K562 (cell line): Measurements from ENCODE around the gene ZNF316. TPM values are rescaled to one million over a fixed set of nuclear protein-coding genes. Genes with fewer than 3 reads are reported as not detected.

Experiments used
- ATAC-seq: fragments of 200-7000 bp; cut with Tn5 transposase; 3 replicates; pipeline ENCODE4 v1.9.1; 2020; ENCODE audit warnings: moderate library complexity
- BruUV-seq: library from RNA; stranded (reverse); fragments of 400-500 nt; replicated peaks from 2 replicates; lab custom pipeline; 2021; lab: Mats Ljungman, UMichigan
- CTCF ChIA-PET: fragments of 300-600 bp; formaldehyde crosslinking; extraction: SDS; loops from one replicate; lab custom pipeline; 2021; ENCODE audit warnings: low intra/inter-chr PET ratio; lab: Yijun Ruan, JAX
- POLR2A ChIA-PET: fragments of 300-600, 350-650 bp; sonication (Branson Sonifier 250); formaldehyde crosslinking; extraction: SDS; loops from one replicate; lab custom pipeline; 2021; ENCODE audit warnings: antibody characterized with exemption, inconsistent platforms; lab: Yijun Ruan, JAX
- DNase-seq, 4 experiments: peaks; one replicate each; pipeline versions ENCODE4 v3.0.0 to v3.0.0-alpha.2; 2011 to 2018; ENCODE audit warnings: low spot score in 3 of 4, mixed read lengths in 3 of 4; ENCODE audit errors: extremely low read depth in 1 of 4
- FAIRE-seq: peaks from 2 replicates; lab custom pipeline; 2011; peaks lifted over from hg19 to GRCh38; lab: Jason Lieb, UNC
- H2AFZ ChIP-seq: 2 replicates; pipeline ENCODE4 v1.6.0; 2011; ENCODE audit warnings: low read depth, low read length, control low read depth, inconsistent platforms
- H3K27ac ChIP-seq: fragments of 200-600 bp; 3 replicates; pipeline ENCODE4 v1.8.0; 2011; ENCODE audit warnings: low read depth, mild to moderate bottlenecking, control low read depth, inconsistent platforms, low read length, moderate library complexity, mixed read lengths; ENCODE audit errors: extremely low read depth
- H3K27me3 ChIP-seq, 2 experiments: fragments of 300-600 bp in 1 of 2; 2 replicates in 1 of 2; 3 replicates in 1 of 2; pipeline versions ENCODE4 v1.6.0 to v1.8.0; 2011; ENCODE audit warnings: inconsistent platforms in 2 of 2, low read length in 2 of 2, mild to moderate bottlenecking in 1 of 2, mixed read lengths in 1 of 2, moderate library complexity in 1 of 2; ENCODE audit not compliant: control insufficient read depth in 2 of 2, insufficient read depth in 2 of 2
- H3K36me3 ChIP-seq: fragments of 300-600 bp; 3 replicates; pipeline ENCODE4 v1.8.0; 2011; ENCODE audit warnings: mild to moderate bottlenecking, low read length, inconsistent platforms; ENCODE audit not compliant: control insufficient read depth, insufficient read depth
- H3K4me1 ChIP-seq, 2 experiments: fragments of 200-600 bp in 1 of 2; replicated peaks in 1 of 2; 2 replicates in 1 of 2; 3 replicates in 1 of 2; pipeline versions ENCODE4 v1.5.1 to v1.8.0; 2011; ENCODE audit warnings: inconsistent platforms in 2 of 2, low read length in 2 of 2, mild to moderate bottlenecking in 1 of 2, mixed read lengths in 1 of 2, moderate library complexity in 1 of 2; ENCODE audit not compliant: control insufficient read depth in 2 of 2, insufficient read depth in 2 of 2
- H3K4me2 ChIP-seq: 2 replicates; pipeline ENCODE4 v1.6.1; 2011; ENCODE audit warnings: low read length, control low read depth, inconsistent platforms, mixed read lengths; ENCODE audit not compliant: insufficient read depth
- H3K4me3 ChIP-seq: fragments of 200-600 bp; sonication (generic), shearing (Covaris generic); 2 replicates; pipeline ENCODE4 v1.5.1; 2016; ENCODE audit warnings: control low read depth, inconsistent platforms
- H3K79me2 ChIP-seq: fragments of 200-600 bp; 3 replicates; pipeline ENCODE4 v1.8.0; 2011; ENCODE audit warnings: low read length, inconsistent platforms; ENCODE audit not compliant: control insufficient read depth, insufficient read depth
- H3K9ac ChIP-seq, 2 experiments: 2 replicates each; pipeline versions ENCODE4 v1.6.0 to v1.6.1; 2011; ENCODE audit warnings: low read depth in 2 of 2, low read length in 2 of 2, control low read depth in 1 of 2, inconsistent platforms in 1 of 2, mild to moderate bottlenecking in 1 of 2, mixed read lengths in 1 of 2; ENCODE audit not compliant: insufficient read depth in 1 of 2
- H3K9me1 ChIP-seq: one replicate; pipeline ENCODE4 v1.6.0; 2011; ENCODE audit warnings: inconsistent platforms, mild to moderate bottlenecking, low read length, moderate library complexity; ENCODE audit not compliant: control insufficient read depth, insufficient read depth
- H3K9me3 ChIP-seq: replicated peaks from 2 replicates; pipeline ENCODE4 v1.5.1; 2011; ENCODE audit warnings: low read depth, low read length, inconsistent platforms; ENCODE audit not compliant: control insufficient read depth, insufficient read depth
- H4K20me1 ChIP-seq: replicated peaks from 2 replicates; pipeline ENCODE4 v1.6.1; 2011; ENCODE audit warnings: low read length, inconsistent platforms, mixed read lengths; ENCODE audit not compliant: control insufficient read depth, insufficient read depth
- ESRRA ChIP-seq: fragments of 450-650 bp; IDR thresholded peaks from 2 replicates; pipeline ENCODE4 v1.6.1; 2014; ENCODE audit warnings: low read depth, mild to moderate bottlenecking, moderate library complexity, borderline replicate concordance
- MCM7 ChIP-seq, 2 experiments: fragments of 450-650 bp; IDR thresholded peaks; 2 replicates each; pipeline ENCODE4 v1.6.1; 2016 to 2018
- RBM39 ChIP-seq: fragments of 200-400 bp; formaldehyde crosslinking; optimal IDR thresholded peaks from 2 replicates; pipeline ENCODE3; 2018; ENCODE audit warnings: low read depth, low read length
- SNAPC5 ChIP-seq: fragments of 250-450 bp; sonication (Bioruptor Pico); IDR thresholded peaks from 2 replicates; pipeline ENCODE4 v1.8.0; 2021; ENCODE audit warnings: moderate library complexity, mild to moderate bottlenecking, inconsistent platforms
- SP2 ChIP-seq: IDR thresholded peaks from 2 replicates; pipeline ENCODE4 v1.6.1; 2011; ENCODE audit warnings: mild to moderate bottlenecking, low read depth, low read length, moderate library complexity; ENCODE audit not compliant: poor library complexity, severe bottlenecking; ENCODE audit errors: extremely low read depth
- SPI1 ChIP-seq: IDR thresholded peaks from 2 replicates; pipeline ENCODE4 v1.6.1; 2011; ENCODE audit warnings: low read depth, low read length, control low read depth, borderline replicate concordance
- SRSF9 ChIP-seq: fragments of 200-400 bp; formaldehyde crosslinking; IDR thresholded peaks from 2 replicates; pipeline ENCODE4 v1.6.1; 2017; ENCODE audit warnings: low read depth, low read length, borderline replicate concordance
- STAG1 ChIP-seq: sonication (generic); formaldehyde crosslinking; IDR thresholded peaks from 2 replicates; pipeline ENCODE4 v1.5.0; 2020; ENCODE audit warnings: missing genetic modification reagents, borderline replicate concordance
- TSC22D4 ChIP-seq: fragments of 450-650 bp; IDR thresholded peaks from 2 replicates; pipeline ENCODE4 v1.6.1; 2016; ENCODE audit warnings: missing genetic modification characterization, missing biosample characterization, control low read depth
- U2AF1 ChIP-seq: fragments of 200-400 bp; formaldehyde crosslinking; optimal IDR thresholded peaks from 2 replicates; pipeline ENCODE3; 2017; ENCODE audit warnings: mild to moderate bottlenecking, low read depth, low read length, moderate library complexity
- WGBS: fragments of 100-300 bp; shearing (Covaris generic); methylation state at CpG from one replicate; pipeline ENCODE4 v1.1.6; 2016; ENCODE audit warnings: low coverage, mixed read lengths; ENCODE audit not compliant: insufficient coverage; ENCODE audit errors: missing lambda C conversion rate; 5-methylcytosine and 5-hydroxymethylcytosine counted together
- in situ Hi-C: fragments of 300-500 bp; cut with MboI; formaldehyde crosslinking; loops from 4 replicates; pipeline ENCODE4 v1.15.0; 2018; ENCODE audit warnings: inconsistent platforms, mixed read lengths
- intact Hi-C: fragments of 100-400 bp; cut with micrococcal nuclease; formaldehyde crosslinking; loops from 2 replicates; pipeline ENCODE4 v1.14.2; 2022
- polyA plus RNA-seq, 8 experiments: library from polyadenylated mRNA; depleted of rRNA in 4 of 8; stranded (reverse) in 5 of 8; unstranded in 3 of 8; fragments of >200 nt; fragmentation: Nextera tagmentation in 2 of 8; fragmentation: Illumina TruSeq in 1 of 8; extraction: Ambion mirVana in 2 of 8; extraction: Trizol in 1 of 8; gene quantifications; 2 replicates each; pipeline versions ENCODE4 v1.2.1 to v1.2.3, GENCODE V29; 2011 to 2014; ENCODE audit warnings: inconsistent platforms in 1 of 8, missing spikeins in 1 of 8
- total RNA-seq, 7 experiments: library from RNA; depleted of rRNA in 6 of 7; stranded (reverse); fragments of >200 nt in 6 of 7; fragmentation: Illumina TruSeq in 2 of 7; extraction: Trizol in 2 of 7; gene quantifications; 2 replicates each; pipeline versions ENCODE4 v1.2.1 to v1.2.3, GENCODE V29; 2011 to 2021; ENCODE audit warnings: low replicate concordance in 1 of 7
- TF ChIP-seq, protein P1 (sequence below), 2 experiments: fragments of 450-650 bp; IDR thresholded peaks; 2 replicates each; pipeline ENCODE4 v1.6.1; 2016

ZNF316 gene
- total and polyA plus RNA-seq, 9 of the 15 experiments (the other 6 are each of a cell fraction or from before 2014, with no cell fraction given), result 0.10 to 34.0 (median 8.6) TPM

- Histone ChIP-seq H3K79me2 (no peaks in the 10 kb centered on the region), H3K9me1 (no peaks in the 10 kb centered on the region), H3K4me3 (no peak overlapping the region), H3K4me2 (no peak overlapping the region), H3K9me3 (no peaks in the 10 kb centered on the region), H4K20me1 (no peaks in the 10 kb centered on the region), H3K27me3 (peaks cover 46 to 83% of the 10 kb centered on the region in 2 experiments), H3K36me3 (no peaks in the 10 kb centered on the region), H3K27ac (no peak overlapping the region), H2AFZ (no peak overlapping the region), H3K4me1 (peaks cover 0 to 31% of the 10 kb centered on the region in 2 experiments; a peak in 2 of 5 replicates), H3K9ac (no peak overlapping the region)
- ATAC-seq, result no peak
- FAIRE-seq, result no peak
- in situ Hi-C loops (no loop called here), intact Hi-C loops (no loop called here)
- BruUV-seq, result no TSS peak
- CTCF ChIA-PET, result no interaction called here
- DNase-seq, result no peak
- no peak for TF ChIP-seq SRSF9
- no peak for TF ChIP-seq ESRRA
- TF ChIP-seq TSC22D4 (tag), result no peak
- TF ChIP-seq SNAPC5 (CRISPR knock-in tag), result no peak
- no peak for TF ChIP-seq MCM7 (IDR thresholded peaks at IDR 0.05)
- no peak for TF ChIP-seq STAG1 (CRISPR knock-in tag)
- TF ChIP-seq, protein P1, sequence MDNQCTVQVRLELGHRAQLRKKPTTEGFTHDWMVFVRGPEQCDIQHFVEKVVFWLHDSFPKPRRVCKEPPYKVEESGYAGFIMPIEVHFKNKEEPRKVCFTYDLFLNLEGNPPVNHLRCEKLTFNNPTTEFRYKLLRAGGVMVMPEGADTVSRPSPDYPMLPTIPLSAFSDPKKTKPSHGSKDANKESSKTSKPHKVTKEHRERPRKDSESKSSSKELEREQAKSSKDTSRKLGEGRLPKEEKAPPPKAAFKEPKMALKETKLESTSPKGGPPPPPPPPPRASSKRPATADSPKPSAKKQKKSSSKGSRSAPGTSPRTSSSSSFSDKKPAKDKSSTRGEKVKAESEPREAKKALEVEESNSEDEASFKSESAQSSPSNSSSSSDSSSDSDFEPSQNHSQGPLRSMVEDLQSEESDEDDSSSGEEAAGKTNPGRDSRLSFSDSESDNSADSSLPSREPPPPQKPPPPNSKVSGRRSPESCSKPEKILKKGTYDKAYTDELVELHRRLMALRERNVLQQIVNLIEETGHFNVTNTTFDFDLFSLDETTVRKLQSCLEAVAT (IDR thresholded peaks at IDR 0.05), result no peak
- no peak for TF ChIP-seq SP2
- TF ChIP-seq SPI1, result no peak
- no peak for TF ChIP-seq RBM39
- no peak for TF ChIP-seq U2AF1
- 0% methylated on average over 3 of the region's 3 CpGs for WGBS
- POLR2A ChIA-PET, result interaction anchor here (2.2 kb wide), 1 partner anchor 8 kb away, joined by 7 read pairs; no protein-coding TSS in a partner anchor
These were observed 17.2 kb upstream of the ZNF316 start for GRCh38 chr7:6619961-6620360.
